HG03469 (cell line): ENCODE data around the gene PLCXD1.
"Not testable (repeated sequence)": the region's sequence is repeated elsewhere in the genome, so short reads cannot be mapped to it uniquely, and the experiment has no call there.

Experiments used
- ATAC-seq: cut with Tn5 transposase; IDR thresholded peaks from one replicate; pipeline ENCODE4 v1.9.1; 2021; ENCODE audit warnings: mild to moderate bottlenecking, moderate library complexity, moderate number of reproducible peaks; ENCODE audit not compliant: unreplicated experiment

The PLCXD1 gene

DNA sequence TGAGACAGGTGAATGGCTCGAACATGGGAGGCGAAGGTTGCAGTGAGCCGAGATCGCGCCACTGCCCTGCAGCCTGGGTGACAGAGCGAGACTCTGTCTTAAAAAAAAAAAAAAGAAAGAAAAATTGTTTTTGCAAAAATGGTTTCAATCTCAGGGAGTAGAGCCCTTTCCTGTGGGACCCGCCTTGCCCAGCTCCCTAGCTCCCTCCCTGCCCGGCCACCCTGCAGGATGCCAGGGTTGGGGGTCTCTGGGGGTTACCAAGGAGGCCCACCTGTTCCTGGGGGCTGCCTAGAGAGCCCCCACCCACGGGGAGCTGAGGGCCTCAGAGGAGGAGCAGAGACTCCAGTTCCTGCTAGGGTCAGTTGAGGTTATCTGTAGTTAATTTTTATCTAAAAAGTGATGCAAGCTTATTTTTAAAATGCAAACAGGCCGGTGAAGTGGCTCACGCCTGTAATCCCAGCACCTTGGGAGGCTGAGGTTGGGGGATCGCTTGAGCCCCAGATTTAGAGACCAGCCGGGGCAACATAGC is 18.7 kb upstream of the PLCXD1 start:
- ATAC-seq: no peak

DNA sequence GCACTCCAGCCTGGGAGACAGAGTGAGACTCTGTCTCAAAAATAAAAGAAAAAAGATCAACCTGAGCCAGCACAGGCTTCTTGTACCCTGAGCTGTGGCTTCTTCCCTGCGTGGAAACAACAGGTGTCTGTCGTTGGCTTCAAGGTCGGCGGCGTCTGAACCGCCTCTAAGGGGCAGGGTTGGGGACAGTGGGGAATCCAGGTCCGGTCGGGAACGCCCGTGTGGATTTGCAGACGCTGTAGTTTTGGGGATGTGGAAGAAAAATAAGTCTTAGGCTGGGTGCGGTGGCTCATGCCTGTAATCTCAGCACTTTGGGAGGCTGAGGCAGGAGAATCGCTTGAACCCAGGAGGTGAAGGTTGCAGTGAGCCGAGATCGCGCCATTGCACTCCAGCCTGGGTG is 17.2 kb upstream of the PLCXD1 start:
- ATAC-seq: not testable (repeated sequence)

DNA sequence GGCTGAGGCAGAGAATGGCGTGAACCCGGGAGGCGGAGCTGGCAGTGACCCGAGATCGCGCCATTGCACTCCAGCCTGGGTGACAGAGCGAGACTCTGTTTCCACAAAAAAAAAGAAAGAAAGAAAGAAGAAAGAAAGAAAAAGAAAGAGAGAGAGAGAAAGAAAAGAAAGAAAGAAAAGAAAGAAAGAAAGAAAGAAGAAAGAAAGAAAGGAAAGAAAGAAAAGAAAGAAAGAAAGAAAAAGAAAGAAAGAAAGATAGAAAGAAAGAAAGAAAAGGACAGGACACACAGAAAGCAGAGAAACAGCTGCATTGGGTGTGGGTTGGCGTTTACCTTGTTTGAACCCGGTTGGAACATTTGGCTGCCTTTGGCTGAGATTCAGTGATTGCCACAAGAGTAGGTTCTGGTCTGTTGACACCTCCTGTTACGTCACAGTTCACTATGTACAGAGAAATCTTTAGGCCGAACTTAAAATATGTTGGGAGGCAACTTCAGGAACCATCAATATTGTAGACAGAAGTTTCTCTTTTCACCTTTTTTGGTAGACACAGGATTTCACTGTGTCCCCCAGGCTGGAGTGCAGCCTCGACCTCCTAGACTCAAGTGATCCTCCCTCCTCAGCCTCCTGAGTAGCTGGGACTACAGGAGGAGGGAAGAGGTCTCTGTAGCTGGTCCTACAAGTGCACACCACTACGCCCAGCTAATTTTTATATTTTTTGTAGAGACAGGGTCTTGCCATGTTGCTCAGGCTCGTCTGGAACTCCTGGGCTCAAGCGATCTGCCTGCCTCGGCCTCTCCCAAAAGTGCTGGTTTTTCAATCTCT is 16.3 kb upstream of the PLCXD1 start:
- ATAC-seq: no peak

DNA sequence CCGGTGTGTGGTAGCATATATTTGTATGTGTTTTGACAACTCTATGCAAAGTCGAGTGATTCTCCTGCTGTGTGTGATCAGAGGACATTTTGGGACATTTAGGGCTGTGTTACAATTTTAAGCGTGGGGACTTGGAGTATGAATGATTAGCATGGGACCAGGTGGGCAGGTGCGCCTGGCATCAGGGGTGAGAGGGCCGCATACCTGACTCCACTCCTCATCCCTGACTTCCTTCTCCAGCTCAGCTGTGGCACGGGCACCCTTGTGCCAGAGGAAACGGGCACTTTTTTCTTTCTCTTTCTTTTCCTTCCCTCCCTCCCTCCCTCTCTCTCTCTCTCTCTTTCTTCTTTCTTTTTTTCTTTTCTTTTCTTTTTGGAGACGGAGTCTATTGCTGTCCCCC is 15.7 kb upstream of the PLCXD1 start:
- ATAC-seq: no peak

DNA sequence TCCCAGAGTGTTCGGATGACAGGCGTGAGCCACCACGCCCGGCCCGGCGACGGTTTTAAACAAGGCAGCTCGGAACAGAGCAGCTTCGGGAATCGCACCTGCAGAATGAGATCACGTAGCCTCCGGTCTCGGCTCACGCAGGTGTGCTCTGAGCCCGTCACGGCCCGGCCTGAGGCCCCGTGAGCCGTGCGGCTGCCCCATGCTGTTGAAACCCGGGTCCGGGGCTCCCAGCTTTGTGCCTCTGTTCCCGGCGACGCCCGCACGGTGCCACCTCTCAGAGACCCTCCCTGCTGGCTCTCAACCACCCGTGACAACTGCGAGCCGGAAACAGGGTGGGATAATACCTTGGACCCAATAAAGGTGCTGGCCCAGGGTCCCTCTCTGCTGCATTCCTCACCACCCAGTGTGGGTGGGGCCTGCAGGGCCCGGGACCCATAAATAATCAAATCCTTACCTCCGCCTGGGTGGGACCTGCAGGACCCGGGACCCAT is 13.4 kb upstream of the PLCXD1 start:
- ATAC-seq: no peak

DNA sequence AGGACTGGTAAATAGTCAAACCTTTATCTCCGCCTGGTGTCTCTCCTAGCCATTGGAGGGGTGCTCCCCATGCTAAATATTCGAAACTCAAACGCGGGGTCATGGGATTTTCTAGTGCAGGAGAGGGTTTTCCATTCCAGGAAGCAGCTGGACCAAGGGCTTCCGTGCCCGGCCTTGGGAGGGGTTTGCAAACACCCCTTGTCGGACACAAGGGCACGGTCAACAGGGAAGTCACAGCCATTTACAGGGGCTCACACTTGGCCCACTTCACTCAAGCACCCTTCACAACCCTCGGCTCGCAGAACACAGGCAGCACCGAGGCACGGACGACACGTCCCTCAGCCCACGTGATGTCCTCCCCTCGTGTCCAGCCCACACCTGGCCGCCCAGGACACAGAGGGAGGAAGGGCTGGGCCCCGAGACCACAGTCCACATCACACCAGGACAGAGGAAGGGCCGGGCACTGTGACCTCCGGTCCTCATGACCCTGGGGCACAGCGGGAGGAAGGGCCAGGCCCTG is 10.3 kb upstream of the PLCXD1 start:
- no peak for ATAC-seq

DNA sequence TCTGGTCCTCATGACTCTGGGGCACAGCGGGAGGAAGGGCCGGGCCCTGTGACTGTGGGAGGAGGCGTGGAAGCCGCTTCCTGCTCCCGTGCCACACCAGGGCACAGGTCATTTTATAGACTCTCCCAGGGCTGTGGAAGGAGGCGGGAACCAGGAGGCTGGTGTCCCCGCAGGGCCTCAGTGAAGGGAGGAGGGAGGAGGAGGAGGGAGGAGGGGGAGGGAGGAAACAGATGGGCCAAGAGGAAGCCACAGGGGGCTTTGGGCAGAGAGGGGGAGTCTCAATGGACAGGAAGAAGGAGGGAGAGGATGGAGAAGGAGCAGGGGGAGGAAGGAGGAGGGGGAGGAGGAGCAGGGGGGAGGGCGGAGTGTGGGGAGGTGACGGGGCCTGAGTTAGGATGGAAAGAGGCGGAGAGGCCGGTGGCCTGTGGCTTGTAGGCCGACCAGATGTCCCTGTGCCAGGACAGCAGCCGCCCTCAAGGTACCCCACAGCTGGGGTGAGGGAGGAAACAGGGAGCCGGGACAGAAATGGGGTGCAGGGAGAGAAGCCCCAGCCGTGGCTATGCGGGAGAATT is 6.2 kb upstream of the PLCXD1 start:
- no peak for ATAC-seq

DNA sequence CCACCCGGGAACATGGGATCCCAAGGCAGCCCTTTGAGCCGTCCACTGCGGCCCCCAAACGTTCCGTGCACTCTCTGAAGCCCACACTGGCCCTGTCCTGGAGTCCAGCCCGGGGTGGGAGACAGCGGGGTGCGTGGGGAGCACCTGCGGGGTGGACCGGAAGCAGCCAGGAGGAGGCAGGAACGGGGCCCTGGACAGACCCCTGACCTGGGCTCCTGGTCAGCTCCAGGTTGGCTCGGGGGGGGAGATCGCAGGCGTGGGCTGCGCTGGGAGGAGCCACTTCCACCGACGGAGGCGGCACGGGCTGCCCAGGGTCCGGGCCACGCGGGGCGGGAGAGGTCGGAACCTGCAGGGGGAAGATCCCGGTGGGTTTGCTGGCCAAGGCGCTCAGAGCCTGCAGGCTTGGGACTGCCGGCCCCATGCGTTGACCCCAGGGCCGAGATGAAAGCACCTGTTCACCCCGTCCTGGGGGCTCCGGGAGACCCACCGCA is 5.7 kb upstream of the PLCXD1 start:
- ATAC-seq: no peak

DNA sequence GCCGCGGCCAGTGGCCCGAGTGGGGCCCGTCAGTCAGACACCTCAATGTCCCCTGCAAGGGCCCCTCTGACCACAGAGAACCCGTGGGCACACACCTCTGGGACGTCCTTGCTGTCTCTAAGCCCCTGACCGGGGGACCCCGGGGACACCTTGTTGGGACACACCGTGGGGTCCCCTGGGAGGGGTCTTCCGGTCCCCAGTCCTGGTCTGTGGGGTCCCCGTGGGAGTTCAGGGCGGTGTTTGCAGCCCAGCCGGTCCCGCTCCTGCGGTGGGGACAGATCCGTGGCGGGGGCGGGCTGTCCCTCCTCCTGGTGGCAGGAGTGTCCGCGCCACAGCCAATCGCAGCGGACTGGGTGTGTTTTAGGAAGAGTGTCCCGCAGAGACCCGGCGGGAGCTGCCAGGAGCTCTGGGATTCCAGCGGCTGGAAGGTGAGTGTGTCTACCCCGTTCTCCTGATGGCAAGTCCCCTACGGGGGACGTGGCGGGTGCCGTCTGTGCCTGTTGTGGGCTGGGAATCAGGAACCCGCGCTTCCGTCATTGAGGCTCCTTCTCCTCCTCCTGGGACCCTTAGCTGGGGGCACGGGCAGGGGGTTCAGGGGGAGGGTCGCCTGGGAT is 5.1 kb upstream of the PLCXD1 start:
- no peak for ATAC-seq

DNA sequence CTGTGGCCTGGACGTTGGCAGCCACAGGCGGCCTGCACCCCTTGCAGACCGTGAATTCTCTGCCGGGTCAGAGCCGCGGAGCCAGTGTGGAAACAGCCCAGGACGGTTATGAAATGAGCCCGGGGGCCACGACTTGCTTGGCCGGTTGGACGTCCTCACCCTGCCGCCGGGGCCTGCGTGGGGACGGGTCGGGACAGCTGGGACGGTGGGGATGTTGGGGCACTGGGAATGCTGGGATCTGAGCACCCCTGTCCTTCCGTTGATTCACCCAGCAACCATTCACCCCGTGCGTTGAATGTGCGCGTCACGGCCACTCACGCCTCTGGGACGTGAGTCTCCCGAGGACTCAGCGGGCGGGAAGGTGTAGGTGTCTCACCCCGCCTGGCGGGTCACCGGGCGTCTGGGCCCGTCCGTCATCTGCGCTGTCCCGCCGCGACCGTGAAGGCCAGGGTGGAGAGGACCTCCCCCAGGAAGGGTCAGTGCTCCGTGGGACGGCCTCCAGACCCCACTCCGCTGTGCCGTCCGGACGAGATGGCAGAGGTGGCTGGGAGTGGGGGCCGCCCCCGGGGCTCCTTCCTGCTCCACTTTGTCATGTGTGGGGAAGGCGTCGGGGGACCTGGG is 4.5 kb upstream of the PLCXD1 start:
- ATAC-seq: no peak

DNA sequence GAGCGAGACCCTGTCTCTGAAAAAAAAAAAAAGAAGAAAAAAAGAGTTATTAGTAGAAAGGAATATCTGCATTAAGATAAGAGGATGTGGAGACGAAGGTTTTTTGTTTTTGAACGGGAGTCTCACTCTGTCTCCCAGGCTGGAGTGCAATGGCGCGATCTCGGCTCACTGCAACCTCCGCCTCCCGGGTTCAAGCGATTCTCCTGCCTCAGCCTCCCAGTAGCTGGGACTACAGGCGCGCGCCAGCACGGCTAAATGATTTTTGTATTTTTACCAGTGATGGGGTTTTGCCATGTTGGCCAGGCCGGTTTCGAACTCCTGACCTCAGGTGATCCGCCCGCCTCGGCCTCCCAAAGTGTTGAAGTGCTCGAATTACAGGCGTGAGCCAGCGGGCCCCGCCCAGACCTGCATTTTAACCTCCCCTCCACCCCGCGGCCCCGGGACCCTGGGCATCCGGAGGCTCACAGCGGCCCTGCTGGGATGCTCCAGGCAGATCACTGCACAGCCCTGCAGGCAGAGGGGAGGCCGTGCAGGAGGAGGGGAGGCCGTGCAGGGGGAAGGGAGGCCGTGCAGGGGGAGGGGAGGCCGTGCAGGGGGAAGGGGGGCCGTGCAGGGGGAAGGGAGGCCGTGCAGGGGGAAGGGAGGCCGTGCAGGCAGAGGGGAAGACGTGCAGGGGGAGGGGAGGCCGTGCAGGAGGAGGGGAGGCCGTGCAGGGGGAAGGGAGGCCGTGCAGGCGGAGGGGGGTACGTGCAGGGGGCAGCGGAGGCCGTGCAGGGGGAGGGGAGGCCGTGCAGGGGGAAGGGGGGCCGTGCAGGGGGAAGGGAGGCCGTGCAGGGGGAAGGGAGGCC is 1.2 kb upstream of the PLCXD1 start:
- ATAC-seq: not testable (repeated sequence)

DNA sequence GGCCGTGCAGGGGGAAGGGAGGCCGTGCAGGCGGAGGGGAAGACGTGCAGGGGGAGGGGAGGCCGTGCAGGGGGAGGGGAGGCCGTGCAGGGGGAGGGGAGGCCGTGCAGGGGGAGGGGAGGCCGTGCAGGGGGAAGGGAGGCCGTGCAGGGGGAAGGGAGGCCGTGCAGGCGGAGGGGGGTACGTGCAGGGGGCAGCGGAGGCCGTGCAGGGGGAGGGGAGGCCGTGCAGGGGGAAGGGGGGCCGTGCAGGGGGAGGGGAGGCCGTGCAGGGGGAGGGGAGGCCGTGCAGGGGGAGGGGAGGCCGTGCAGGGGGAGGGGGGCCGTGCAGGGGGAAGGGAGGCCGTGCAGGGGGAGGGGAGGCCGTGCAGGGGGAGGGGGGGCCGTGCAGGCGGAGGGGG is 459 bp upstream of the PLCXD1 start:
- not testable (repeated sequence) for ATAC-seq

DNA sequence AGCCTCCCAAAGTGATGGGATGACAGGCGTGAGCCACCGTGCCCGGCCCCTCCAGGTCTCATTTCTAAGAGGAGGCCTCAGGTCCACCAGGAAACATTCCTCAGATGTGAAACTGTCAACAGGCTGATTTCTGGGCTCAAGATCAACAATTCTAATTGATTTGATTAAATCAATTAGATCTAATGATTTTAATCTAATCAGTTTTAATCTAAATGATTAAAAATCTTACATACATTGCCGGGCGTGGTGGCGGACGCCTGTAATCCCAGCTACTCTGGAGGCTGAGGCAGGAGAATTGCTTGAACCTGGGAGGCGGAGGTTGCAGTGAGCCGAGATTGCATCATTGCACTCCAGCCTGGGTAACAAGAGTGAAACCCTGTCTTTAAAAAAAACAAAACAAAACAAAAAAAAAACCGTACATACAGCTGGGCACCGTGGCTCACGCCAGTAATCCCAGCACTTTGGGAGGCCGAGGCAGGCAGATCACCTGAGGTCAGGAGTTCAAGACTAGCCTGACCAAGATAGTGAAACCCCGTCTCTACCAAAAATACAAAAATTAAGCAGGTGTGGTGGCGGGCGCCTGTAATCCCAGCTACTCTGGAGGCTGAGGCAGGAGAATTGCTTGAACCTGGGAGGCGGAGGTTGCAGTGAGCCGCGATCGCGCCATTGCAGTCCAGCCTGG is 960 bp downstream of the PLCXD1 start:
- not testable (repeated sequence) for ATAC-seq

DNA sequence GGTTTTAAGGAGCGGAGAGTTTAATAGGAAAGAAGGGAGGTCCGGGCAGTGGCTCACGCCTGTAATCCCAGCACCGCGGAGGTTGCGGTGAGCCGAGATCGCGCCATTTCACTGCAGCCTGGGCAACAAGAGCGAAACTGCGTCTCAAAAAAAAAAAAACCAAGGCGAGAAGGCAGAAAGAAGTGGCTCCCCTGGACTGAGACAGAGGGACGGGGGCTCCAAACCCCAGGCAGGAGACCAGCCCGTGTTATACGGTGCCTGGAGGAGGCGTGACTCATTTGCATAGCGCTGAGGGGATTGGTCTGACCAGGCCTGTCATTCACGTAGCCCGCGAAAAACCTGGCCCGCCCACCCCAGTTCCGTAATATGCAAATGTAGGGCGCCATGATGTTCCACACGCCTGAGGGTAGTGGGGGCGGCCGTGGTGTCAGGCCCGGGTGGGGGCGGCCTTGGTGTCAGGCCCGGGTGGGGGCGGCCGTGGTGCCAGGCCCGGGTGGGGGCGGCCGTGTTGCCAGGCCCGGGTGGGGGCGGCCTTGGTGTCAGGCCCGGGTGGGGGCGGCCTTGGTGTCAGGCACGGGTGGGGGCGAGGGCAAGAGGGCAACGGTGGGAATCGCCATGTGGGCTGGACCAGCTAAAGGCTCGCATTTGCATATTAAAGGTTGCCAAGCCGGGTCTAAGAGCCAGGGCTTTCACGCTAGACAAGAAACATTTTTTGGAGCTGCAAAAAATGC is 2.1 kb downstream of the PLCXD1 start:
- ATAC-seq: peak; percentile 93

DNA sequence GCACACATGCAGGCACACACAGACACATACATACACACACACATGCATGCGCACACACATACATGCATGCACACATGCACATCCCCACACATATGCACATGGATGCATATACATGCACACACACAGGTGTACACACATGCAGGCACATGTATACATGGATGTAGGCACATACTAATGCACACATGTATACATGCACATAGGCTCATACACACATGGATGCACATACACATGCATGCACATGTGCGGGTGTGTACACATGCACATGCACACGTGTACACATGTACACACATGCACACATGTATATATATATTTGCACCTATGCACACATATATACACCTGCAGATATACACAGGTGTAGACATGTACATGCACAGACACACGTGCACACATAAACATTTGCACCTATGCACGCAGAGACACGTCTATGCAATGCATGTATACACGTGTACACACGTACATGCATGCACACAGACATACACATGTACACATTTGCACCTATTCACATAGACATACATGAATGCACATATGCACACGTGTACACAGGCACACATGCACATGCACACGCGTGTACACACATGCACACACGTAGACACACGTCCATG is 4.0 kb downstream of the PLCXD1 start:
- no peak for ATAC-seq

DNA sequence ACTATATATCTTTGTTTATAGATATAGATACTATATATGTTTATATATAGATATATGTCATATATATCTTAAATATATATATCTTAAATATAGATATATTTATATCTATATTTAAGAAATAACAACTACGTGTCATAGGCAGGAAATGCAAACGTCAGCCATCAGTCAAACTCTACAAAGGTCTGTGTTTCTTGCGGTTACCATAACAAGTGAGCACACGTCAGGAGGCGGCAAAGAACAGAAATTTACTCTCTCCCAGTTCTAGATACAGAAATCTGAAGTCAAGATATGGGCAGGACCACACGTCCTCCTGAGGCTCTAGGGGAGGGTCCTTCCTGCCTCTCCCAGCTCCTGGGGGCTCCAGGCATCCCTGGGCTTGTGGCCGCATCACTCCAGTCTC is 6.5 kb downstream of the PLCXD1 start:
- ATAC-seq: no peak

DNA sequence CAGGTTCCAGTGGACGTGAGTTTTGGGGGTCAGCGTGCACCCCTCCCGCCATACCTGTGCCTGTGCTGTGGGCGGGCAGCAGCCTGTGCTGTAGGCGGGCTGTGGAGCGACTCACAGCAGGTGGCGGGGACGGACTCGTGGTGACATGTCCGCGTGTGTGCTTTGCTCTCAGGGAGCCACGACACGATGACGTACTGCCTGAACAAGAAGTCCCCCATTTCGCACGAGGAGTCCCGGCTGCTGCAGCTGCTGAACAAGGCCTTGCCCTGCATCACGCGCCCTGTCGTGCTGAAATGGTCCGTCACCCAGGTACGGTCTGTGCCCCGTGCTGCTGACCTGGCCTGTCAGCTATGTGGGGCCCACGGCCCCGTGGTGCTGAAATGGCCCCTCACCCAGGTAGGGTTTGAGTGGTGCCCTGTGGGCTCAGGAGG is 7.4 kb downstream of the PLCXD1 start:
- no peak for ATAC-seq

DNA sequence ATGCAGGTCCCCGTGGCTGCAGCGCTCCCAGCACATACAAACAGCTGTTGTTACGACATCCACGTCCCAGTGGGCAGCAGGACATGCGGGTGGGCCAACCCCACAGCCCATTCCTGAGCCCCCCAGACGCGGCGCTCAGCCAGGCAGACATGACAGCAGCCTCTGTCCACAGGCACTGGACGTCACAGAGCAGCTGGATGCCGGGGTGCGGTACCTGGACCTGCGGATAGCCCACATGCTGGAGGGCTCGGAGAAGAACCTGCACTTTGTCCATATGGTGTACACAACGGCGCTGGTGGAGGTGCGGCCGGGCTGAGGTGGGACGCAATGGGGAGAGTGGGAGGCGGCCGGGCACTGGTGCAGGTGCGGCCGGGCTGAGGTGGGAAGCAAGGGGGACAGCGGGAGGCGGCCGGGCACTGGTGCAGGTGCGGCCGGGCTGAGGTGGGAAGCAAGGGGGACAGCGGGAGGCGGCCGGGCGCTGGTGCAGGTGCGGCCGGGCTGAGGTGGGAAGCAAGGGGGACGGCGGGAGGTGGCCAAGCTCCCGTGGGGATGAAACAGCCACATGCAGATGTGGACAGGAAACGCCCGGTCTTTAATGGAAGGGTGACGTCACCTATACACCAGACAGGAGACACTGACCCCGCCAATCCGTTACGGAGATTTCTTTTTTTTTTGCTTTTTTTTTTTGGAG is 9.4 kb downstream of the PLCXD1 start:
- no peak for ATAC-seq
